ENCODE results near the gene CES2.

DNA sequence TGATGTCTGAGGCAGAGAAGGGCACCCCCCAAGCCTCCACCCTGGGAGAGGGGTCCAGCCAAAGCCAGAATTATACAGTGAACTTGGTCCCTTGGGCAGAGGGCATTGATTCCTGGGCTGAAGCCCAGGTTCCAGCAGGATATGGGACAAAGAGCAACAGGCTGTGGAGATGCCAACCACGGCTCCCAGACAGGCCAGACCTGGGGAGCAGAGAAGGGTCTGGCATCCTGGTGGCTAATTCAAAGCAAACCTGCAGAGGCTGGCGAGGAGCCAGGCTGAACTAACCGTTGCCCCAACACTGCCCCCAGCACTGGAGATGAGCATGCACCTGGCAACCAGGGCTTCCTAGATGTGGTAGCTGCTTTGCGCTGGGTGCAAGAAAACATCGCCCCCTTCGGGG lies 28.7 kb downstream of the CES2 start:
- no peak for TF ChIP-seq POLR2A (IDR thresholded peaks at IDR 0.05)
- no peak for TF ChIP-seq EP300 (IDR thresholded peaks at IDR 0.05)
- TF ChIP-seq POLR2AphosphoS5 (IDR thresholded peaks at IDR 0.05) = no peak

Data from sigmoid colon (tissue), 4 donors.